GM20431 (cell line): ENCODE results near the gene PDHX.

Experiments used
- in situ Hi-C: fragments of 300-500 bp; cut with MseI, MboI; formaldehyde crosslinking; loops from one replicate; pipeline ENCODE4 v1.15.0; 2020; ENCODE audit warnings: low sequenced_read_pairs; ENCODE audit not compliant: unreplicated experiment

The PDHX gene

GRCh38 chr11:34916015-34916842 is at the start of gene PDHX, which contains the start of gene APIP:
Gene PDHX, plus strand, starts transcription at chr11:34916618. Its CDS starts 38 bp downstream, at chr11:34916656.
Gene APIP, minus strand, starts transcription at chr11:34916379. Its CDS starts 95 bp downstream, at chr11:34916284.
- in situ Hi-C loops, result no loop called here

- in situ Hi-C loops, result no loop called here
These were observed 47.0 kb upstream of the PDHX start for GRCh38 chr11:34869425-34869824.

- in situ Hi-C loops, result no loop called here
These were observed 45.7 kb upstream of the PDHX start for GRCh38 chr11:34870548-34871196.

GRCh38 chr11:34874202-34874601 is 42.2 kb upstream of the PDHX start:
- in situ Hi-C loops, result no loop called here

- in situ Hi-C loops, result no loop called here
These were observed 38.9 kb upstream of the PDHX start for GRCh38 chr11:34877375-34877975.

GRCh38 chr11:34881900-34882299 is 34.5 kb upstream of the PDHX start:
- in situ Hi-C loops, result no loop called here

- in situ Hi-C loops, result no loop called here
These were observed 29.8 kb upstream of the PDHX start for GRCh38 chr11:34886609-34887008.

GRCh38 chr11:34887260-34887659 is 29.2 kb upstream of the PDHX start:
- in situ Hi-C loops, result no loop called here

GRCh38 chr11:34890089-34890488 is 26.3 kb upstream of the PDHX start:
- in situ Hi-C loops, result loop anchor here (10.0 kb wide), 1 partner anchor 305 kb away; no protein-coding TSS in a partner anchor

GRCh38 chr11:34890812-34891211 is 25.6 kb upstream of the PDHX start:
- in situ Hi-C loops, result loop anchor here (10.0 kb wide), 1 partner anchor 306 kb away; no protein-coding TSS in a partner anchor

GRCh38 chr11:34891611-34892010 is 24.8 kb upstream of the PDHX start:
- in situ Hi-C loops, result loop anchor here (10.0 kb wide), 1 partner anchor 307 kb away; no protein-coding TSS in a partner anchor

GRCh38 chr11:34893416-34893815 is 23.0 kb upstream of the PDHX start:
- in situ Hi-C loops, result loop anchor here (10.0 kb wide), 1 partner anchor 309 kb away; no protein-coding TSS in a partner anchor

GRCh38 chr11:34896191-34896590 is 20.2 kb upstream of the PDHX start:
- in situ Hi-C loops, result loop anchor here (10.0 kb wide), 1 partner anchor 311 kb away; no protein-coding TSS in a partner anchor

- in situ Hi-C loops, result loop anchor here (10.0 kb wide), 1 partner anchor 313 kb away; no protein-coding TSS in a partner anchor
These were observed 19.1 kb upstream of the PDHX start for GRCh38 chr11:34897171-34897870.

GRCh38 chr11:34898474-34898873 is 17.9 kb upstream of the PDHX start:
- in situ Hi-C loops, result loop anchor here (10.0 kb wide), 1 partner anchor 314 kb away; no protein-coding TSS in a partner anchor

GRCh38 chr11:34899633-34900016 is 16.8 kb upstream of the PDHX start:
- in situ Hi-C loops, result loop anchor here (10.0 kb wide), 1 partner anchor 315 kb away; no protein-coding TSS in a partner anchor

- in situ Hi-C loops, result no loop called here
These were observed 11.9 kb upstream of the PDHX start for GRCh38 chr11:34904421-34904955.

GRCh38 chr11:34905666-34906065 is 10.8 kb upstream of the PDHX start:
- in situ Hi-C loops, result no loop called here

GRCh38 chr11:34907934-34908593 is 8.4 kb upstream of the PDHX start:
- in situ Hi-C loops, result no loop called here
